Nephron (organoid): ENCODE data around the gene SERPINA3.

Source experiments
- H3K27ac Mint-ChIP-seq, 3 experiments: 2 replicates each; pipeline ENCODE4 v1.8.0; 2020; ENCODE audit warnings: mixed read lengths in 3 of 3, mild to moderate bottlenecking in 2 of 3, moderate library complexity in 1 of 3
- H3K27me3 Mint-ChIP-seq: 2 replicates; pipeline ENCODE4 v1.8.0; 2021; ENCODE audit warnings: low read depth, mild to moderate bottlenecking, moderate library complexity, mixed read lengths
- H3K36me3 Mint-ChIP-seq: 2 replicates; pipeline ENCODE4 v1.8.0; 2020; ENCODE audit warnings: low read depth, mixed read lengths
- H3K4me1 Mint-ChIP-seq: 2 replicates; pipeline ENCODE4 v1.8.0; 2020; ENCODE audit warnings: mixed read lengths
- H3K4me3 Mint-ChIP-seq, 3 experiments: 2 replicates each; pipeline ENCODE4 v1.8.0; 2020; ENCODE audit warnings: mild to moderate bottlenecking in 3 of 3, mixed read lengths in 3 of 3, moderate library complexity in 2 of 3
- H3K9me3 Mint-ChIP-seq: 2 replicates; pipeline ENCODE4 v1.8.0; 2020; ENCODE audit warnings: mixed read lengths
- CTCF ChIP-seq, 3 experiments: fragments of 200-600 bp; sonication (generic); IDR thresholded peaks; one replicate each; pipeline ENCODE4 v1.5.0; 2021; ENCODE audit warnings: antibody characterized with exemption in 3 of 3; ENCODE audit not compliant: unreplicated experiment in 3 of 3

The SERPINA3 gene

DNA sequence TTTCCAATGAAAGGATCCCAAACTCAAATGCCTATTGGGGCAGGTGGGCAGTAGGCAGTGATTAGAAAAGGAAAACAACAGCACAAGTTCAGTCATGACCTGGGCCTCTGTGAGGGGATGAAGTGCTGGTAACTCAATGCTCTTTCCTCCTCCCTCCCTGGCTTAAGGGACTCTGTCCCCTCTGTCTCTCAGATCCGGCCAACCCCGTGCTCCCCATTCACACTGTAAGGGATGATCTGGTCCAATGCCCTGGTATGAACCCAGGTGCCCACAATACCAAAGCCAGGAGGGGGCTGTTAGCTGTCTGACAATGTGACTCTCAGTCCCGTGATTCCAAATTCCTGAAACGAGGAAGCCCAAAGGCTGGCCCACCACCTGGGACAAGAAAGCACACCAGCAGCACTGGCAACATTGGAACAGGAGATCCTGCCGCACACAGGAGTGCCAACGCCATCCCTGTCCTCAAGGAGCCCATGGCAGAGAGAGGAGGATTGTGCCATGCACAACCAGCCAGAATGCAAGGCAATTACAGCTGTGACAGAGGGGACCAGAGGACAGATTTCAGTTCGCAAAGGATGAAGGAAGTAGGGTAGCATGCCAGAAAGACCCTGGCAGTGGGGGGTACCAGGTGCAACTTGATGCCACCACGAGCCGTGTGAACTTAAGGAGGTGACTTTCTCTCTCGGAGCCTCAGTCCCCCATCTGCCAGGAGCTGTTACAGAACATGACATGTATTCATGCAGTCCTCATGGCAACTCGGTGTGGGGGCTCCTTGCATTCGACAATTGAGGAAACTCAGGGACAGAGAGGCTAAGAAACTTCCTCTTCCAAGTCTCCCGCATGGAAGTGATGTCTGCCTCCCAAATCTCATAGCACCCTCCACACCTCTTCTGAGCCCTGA, 37.6 kb downstream of the SERPINA3 start:
- no peak overlapping the region for H3K27ac Mint-ChIP-seq
- no peak for TF ChIP-seq CTCF (IDR thresholded peaks at IDR 0.05; ENCODE audit: unreplicated experiment in 3 of 3)
- no peak overlapping the region for H3K4me3 Mint-ChIP-seq
- H3K27me3 Mint-ChIP-seq: peaks cover 7% of the 10 kb centered on the region
- H3K36me3 Mint-ChIP-seq: no peaks in the 10 kb centered on the region
- H3K9me3 Mint-ChIP-seq: peaks cover 6% of the 10 kb centered on the region
- peaks cover under 1% of the 10 kb centered on the region for H3K4me1 Mint-ChIP-seq

DNA sequence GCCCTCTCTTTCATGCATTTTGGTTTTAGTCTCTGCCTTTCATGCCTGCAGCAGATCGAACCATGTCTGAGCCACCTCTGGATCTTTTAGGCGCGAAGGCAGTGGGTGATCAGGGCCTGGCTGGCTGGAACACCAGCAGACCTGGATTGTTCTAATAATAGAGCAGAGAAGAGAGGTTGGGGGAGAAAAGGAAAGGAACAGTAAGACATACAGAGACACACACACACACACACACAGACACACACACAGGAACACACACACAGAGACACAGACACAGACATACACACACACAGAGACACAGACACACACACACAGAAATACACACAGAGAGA, 38.2 kb downstream of the SERPINA3 start:
- Mint-ChIP-seq H3K27me3 (peaks cover 4% of the 10 kb centered on the region), H3K4me1 (peaks cover 7% of the 10 kb centered on the region), H3K36me3 (no peaks in the 10 kb centered on the region), H3K9me3 (peaks cover 8% of the 10 kb centered on the region), H3K4me3 (no peak overlapping the region), H3K27ac (no peak overlapping the region)
- TF ChIP-seq CTCF (IDR thresholded peaks at IDR 0.05; ENCODE audit: unreplicated experiment in 3 of 3): no peak

GRCh38 chr14:94650806-94651805, 38.9 kb downstream of the SERPINA3 start:
- Mint-ChIP-seq H3K4me3 (no peak overlapping the region), H3K27ac (no peak overlapping the region), H3K9me3 (peaks cover 8% of the 10 kb centered on the region), H3K36me3 (no peaks in the 10 kb centered on the region), H3K27me3 (peaks cover 4% of the 10 kb centered on the region), H3K4me1 (peaks cover 9% of the 10 kb centered on the region)
- no peak for TF ChIP-seq CTCF (IDR thresholded peaks at IDR 0.05; ENCODE audit: unreplicated experiment in 3 of 3)

DNA sequence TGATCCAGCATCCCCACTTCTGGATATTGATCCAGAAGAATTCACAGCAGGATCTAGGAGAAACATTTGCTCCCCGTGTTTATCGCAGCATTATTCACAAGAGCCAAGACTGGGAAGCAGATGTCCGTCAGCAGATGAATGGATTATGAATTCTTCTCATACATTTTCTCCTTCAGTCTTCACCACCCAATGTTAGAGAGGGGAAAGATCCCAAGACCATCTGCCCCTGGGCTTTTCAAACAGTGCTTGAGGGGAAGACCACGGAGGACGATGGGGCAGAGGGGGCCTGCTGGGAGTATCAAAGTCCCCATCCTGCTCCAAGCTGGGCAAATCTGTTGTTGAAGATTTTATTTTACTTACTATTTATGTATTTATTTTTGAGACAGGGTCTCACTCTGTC, 41.1 kb downstream of the SERPINA3 start:
- Mint-ChIP-seq H3K27ac (no peak overlapping the region), H3K4me3 (no peak overlapping the region), H3K9me3 (peaks cover 9% of the 10 kb centered on the region), H3K27me3 (peaks cover 4% of the 10 kb centered on the region), H3K36me3 (no peaks in the 10 kb centered on the region), H3K4me1 (peaks cover 9% of the 10 kb centered on the region)
- TF ChIP-seq CTCF (IDR thresholded peaks at IDR 0.05; ENCODE audit: unreplicated experiment in 3 of 3): no peak

DNA sequence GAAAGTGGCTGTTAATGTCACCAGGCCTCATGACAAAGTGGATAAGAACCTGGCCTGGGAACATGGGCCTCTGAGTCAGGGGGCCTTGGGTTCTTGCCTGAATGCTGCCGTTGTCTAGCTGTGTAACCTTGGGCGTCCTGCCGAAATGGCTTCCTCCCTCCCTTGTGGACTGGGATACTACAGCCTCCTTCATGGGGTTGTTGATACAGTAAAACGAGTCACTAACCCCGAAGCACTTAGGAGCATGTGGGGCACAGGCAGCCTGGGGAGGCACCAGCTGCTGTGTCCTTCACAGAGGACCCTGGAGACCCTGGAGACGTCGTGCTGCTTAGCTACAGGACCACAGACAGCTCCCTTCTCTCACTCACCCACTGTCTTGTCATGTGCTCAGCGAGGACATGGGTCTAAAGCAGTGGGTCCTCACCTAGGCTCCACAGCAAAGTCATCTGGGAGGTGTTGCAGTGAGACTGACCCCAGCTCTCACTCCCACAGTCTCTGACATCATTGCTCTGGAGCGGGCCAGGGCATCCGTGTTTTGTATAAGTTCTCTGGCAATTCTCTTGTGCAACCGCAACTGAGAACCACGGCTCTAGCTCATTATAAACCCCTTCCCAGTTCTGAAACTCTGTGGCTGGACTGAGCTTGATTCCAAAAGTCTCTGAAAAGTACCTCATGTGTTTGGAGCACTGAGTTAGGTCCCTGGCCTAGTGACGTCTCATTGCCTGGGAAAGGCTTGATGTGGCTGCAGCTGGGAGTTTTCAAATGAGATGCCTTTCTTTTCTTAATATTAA, 42.1 kb downstream of the SERPINA3 start:
- H3K27me3 Mint-ChIP-seq: peaks cover 4% of the 10 kb centered on the region
- no peak overlapping the region for H3K4me3 Mint-ChIP-seq
- H3K36me3 Mint-ChIP-seq: no peaks in the 10 kb centered on the region
- peaks cover 9% of the 10 kb centered on the region for H3K4me1 Mint-ChIP-seq
- H3K27ac Mint-ChIP-seq: peak overlapping the region in 1 of 3 experiments; percentile 38
- no peak for TF ChIP-seq CTCF (IDR thresholded peaks at IDR 0.05; ENCODE audit: unreplicated experiment in 3 of 3)
- H3K9me3 Mint-ChIP-seq: peaks cover 6% of the 10 kb centered on the region
